ENCODE results near the gene C1QTNF7. TPM values are rescaled to one million over a fixed set of nuclear protein-coding genes. Genes with fewer than 3 reads are reported as not detected.
A peak's percentile ranks its signal among the peaks of the same experiment; 100 is the strongest.

C1QTNF7 gene
- total RNA-seq, 1 donor from 2014 or later = 12.0 TPM

DNA sequence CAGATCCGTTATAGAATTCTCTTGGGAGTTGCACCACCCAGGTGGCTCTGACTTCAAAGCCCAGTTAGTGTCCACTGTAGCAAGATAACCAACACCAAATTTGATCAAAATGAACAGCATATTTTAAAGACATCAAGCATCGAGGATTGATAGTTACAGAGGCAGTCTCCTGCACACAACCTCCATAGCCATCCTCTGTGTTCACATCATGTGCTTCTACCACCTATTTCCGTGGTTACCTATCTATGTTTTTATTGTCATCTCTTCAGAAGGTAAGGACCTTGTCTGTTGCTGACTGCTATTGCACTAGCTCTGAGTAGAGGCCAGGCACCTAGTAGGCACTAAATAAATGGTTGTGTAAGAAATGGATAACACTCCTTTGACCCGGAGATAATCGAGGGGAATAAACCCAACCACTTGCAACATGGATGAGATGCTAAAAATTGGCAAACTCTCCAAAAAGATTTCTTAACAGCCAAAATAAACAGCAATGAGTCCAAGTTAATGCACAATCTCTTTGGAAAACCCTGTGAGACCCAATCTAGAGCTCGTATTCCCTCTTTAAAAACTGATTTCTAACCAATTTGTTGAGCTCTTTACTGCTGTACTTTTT, 14.7 kb upstream of the C1QTNF7 start:
- Histone ChIP-seq H3K27me3 (no peaks in the 10 kb centered on the region), H3K4me1 (peaks cover 44% of the 10 kb centered on the region), H3K27ac (peak overlapping the region; percentile 76), H3K9me3 (no peaks in the 10 kb centered on the region), H3K4me3 (no peak overlapping the region), H3K36me3 (no peaks in the 10 kb centered on the region)
- intact Hi-C loops (cut with DNase I) = no loop called here
- DNase-seq (ENCODE audit: extremely low spot score in 2 of 2) = no peak
- TF ChIP-seq POLR2A (IDR thresholded peaks at IDR 0.05) (no peak), POLR2AphosphoS5 (IDR thresholded peaks at IDR 0.05; ENCODE audit: insufficient read depth in 1 of 2, low read depth in 1 of 2) (no peak)
- TF ChIP-seq, protein P1, sequence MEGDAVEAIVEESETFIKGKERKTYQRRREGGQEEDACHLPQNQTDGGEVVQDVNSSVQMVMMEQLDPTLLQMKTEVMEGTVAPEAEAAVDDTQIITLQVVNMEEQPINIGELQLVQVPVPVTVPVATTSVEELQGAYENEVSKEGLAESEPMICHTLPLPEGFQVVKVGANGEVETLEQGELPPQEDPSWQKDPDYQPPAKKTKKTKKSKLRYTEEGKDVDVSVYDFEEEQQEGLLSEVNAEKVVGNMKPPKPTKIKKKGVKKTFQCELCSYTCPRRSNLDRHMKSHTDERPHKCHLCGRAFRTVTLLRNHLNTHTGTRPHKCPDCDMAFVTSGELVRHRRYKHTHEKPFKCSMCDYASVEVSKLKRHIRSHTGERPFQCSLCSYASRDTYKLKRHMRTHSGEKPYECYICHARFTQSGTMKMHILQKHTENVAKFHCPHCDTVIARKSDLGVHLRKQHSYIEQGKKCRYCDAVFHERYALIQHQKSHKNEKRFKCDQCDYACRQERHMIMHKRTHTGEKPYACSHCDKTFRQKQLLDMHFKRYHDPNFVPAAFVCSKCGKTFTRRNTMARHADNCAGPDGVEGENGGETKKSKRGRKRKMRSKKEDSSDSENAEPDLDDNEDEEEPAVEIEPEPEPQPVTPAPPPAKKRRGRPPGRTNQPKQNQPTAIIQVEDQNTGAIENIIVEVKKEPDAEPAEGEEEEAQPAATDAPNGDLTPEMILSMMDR (IDR thresholded peaks at IDR 0.05) = no peak

DNA sequence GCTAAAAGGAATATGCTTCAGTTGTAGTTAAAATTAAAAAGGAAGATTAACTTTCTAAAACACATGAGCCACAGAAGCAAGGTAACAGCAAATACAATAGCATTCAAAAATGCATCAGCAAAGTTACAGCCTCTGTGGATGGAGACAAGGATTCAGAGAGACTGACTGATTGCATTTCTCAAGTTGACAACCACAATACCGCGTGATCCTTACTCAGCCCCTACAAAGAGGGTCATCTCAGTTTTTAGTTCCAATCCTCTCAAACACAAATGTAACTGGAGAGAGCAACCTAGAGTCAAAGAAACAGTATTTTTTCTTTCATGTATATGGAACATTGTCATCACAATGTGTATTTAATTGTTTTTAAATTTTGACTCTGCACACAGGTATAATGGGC, 14.2 kb upstream of the C1QTNF7 start:
- H3K9me3 ChIP-seq = no peaks in the 10 kb centered on the region
- no peaks in the 10 kb centered on the region for H3K27me3 ChIP-seq
- no peak for DNase-seq (ENCODE audit: extremely low spot score in 2 of 2)
- H3K36me3 ChIP-seq = no peaks in the 10 kb centered on the region
- no peak overlapping the region for H3K4me3 ChIP-seq
- intact Hi-C loops (cut with DNase I) = no loop called here
- TF ChIP-seq POLR2AphosphoS5 (IDR thresholded peaks at IDR 0.05; ENCODE audit: insufficient read depth in 1 of 2, low read depth in 1 of 2) (no peak), POLR2A (IDR thresholded peaks at IDR 0.05) (no peak)
- TF ChIP-seq, protein P1 (IDR thresholded peaks at IDR 0.05) = no peak
- peak overlapping the region; percentile 76 for H3K27ac ChIP-seq
- peaks cover 44% of the 10 kb centered on the region for H3K4me1 ChIP-seq

DNA sequence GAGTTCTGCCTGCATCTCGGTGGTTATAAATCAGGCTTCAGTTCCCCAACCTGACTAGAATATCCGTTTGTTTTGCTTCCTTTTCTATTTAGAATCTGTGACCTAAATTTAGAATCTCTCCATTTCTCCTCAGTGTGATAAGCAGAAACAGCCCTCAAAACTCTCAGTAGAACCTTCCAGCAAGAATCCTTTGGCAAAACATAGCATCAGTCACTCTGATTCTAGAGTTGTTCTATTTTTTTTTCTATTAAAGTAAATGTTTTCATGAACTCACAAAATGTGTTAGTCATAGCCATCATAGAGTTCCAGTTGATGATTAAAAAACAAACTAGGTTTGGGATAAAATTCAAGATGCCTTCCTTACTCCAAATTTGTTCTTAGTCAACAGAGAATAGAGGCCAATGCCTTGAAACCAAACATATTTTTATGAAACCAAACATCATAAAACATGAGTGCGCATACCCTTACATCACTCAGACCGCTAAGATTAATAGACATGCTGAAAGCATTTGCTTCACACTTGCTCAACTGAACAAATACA, 13.2 kb upstream of the C1QTNF7 start:
- intact Hi-C loops (cut with DNase I) = no loop called here
- Histone ChIP-seq H3K4me1 (peaks cover 44% of the 10 kb centered on the region), H3K27me3 (no peaks in the 10 kb centered on the region), H3K4me3 (no peak overlapping the region), H3K27ac (peak overlapping the region; percentile 76), H3K36me3 (no peaks in the 10 kb centered on the region), H3K9me3 (no peaks in the 10 kb centered on the region)
- TF ChIP-seq POLR2AphosphoS5 (IDR thresholded peaks at IDR 0.05; ENCODE audit: insufficient read depth in 1 of 2, low read depth in 1 of 2) (peak in 1 of 2 donors; percentile 53), POLR2A (IDR thresholded peaks at IDR 0.05) (no peak)
- no peak for DNase-seq (ENCODE audit: extremely low spot score in 2 of 2)

DNA sequence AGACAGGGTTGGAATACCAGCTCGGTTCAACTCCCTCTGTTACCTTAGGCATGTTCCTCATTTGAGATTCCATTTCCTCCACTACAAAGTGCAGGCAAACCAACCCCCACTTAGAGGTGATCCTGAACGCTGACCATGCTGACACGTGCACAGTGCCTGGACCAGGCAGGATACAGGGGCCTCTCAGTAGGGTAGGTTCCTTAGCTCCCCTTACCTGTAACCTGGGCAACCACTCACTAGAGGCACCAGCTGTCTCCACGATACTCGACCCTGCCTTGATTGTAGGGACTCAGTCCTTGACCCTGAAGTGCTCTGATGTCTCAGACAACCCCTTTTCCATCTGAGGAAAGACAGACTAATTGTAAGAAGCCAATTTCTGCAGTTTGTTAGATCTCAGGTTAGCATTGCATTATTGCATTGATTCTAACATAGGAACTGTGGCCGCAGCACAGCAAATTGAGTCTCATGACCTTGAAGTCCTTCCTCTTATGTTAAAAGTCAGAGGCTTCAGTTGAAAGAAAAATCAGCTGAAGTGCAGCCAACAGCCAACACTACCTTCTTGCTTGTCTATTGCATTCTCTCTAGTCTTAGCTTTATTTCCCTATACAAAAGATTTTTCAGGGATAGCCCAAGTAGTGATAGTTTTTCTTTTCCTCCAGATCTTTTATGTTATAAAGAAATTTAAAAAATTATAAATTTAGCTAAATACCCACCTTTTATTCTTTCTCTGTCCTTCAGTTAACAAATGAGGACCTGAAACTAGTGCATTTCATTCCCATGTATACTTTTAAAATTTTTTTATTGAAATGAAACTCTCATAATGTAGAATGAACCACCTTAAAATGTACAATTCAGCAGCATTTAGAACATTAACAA, 11.2 kb upstream of the C1QTNF7 start:
- Histone ChIP-seq H3K36me3 (no peaks in the 10 kb centered on the region), H3K4me1 (peaks cover 33% of the 10 kb centered on the region), H3K27me3 (no peaks in the 10 kb centered on the region), H3K4me3 (no peak overlapping the region), H3K27ac (peak overlapping the region; percentile 44), H3K9me3 (no peaks in the 10 kb centered on the region)
- DNase-seq (ENCODE audit: extremely low spot score in 2 of 2) = no peak
- intact Hi-C loops (cut with DNase I) = no loop called here
- TF ChIP-seq POLR2A (IDR thresholded peaks at IDR 0.05) (no peak), POLR2AphosphoS5 (IDR thresholded peaks at IDR 0.05; ENCODE audit: insufficient read depth in 1 of 2, low read depth in 1 of 2) (no peak)
- TF ChIP-seq, protein P1 (IDR thresholded peaks at IDR 0.05) = no peak

DNA sequence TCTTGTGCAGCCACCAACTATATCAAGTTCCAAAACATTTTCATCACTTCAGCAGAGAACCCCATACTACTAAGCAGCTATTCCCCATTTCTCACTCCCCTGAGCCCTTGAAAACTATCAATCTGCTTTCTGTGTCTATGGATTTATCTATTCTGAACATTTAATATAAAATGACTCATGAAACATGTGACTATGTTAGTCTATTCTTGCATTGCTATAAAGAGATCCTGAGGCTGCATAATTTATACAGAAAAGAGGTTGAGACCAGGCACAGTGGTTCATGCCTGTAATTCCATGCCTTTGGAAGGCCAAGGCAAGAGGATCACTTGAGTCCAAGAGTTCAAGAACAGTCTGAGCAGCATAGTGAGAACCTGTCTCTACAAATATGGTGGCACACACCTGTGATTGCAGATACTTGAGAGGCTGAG, 10.6 kb upstream of the C1QTNF7 start:
- H3K4me3 ChIP-seq = no peak overlapping the region
- no peak for DNase-seq (ENCODE audit: extremely low spot score in 2 of 2)
- no peaks in the 10 kb centered on the region for H3K9me3 ChIP-seq
- intact Hi-C loops (cut with DNase I) = no loop called here
- no peaks in the 10 kb centered on the region for H3K36me3 ChIP-seq
- H3K27ac ChIP-seq = peak overlapping the region; percentile 18
- peaks cover 33% of the 10 kb centered on the region for H3K4me1 ChIP-seq
- TF ChIP-seq POLR2A (IDR thresholded peaks at IDR 0.05) (no peak), POLR2AphosphoS5 (IDR thresholded peaks at IDR 0.05; ENCODE audit: insufficient read depth in 1 of 2, low read depth in 1 of 2) (no peak)
- TF ChIP-seq, protein P1 (IDR thresholded peaks at IDR 0.05) = no peak
- H3K27me3 ChIP-seq = no peaks in the 10 kb centered on the region

Data from vagina (tissue), 2 donors.